H9 (cell line): ENCODE data around the gene NAXD. TPM values are rescaled to one million over a fixed set of nuclear protein-coding genes. Genes with fewer than 3 reads are reported as not detected.

ENCODE experiments used
- DNase-seq: peaks from one replicate; pipeline ENCODE4 v3.0.0-alpha.2; 2017
- H2AFZ ChIP-seq: one replicate; pipeline ENCODE4 v1.6.1; 2013; ENCODE audit warnings: mild to moderate bottlenecking, low read length, control low read depth, moderate library complexity
- H2AK5ac ChIP-seq: 2 replicates; pipeline ENCODE4 v1.6.1; 2013; ENCODE audit warnings: low read length, control low read depth, mixed read lengths; ENCODE audit not compliant: insufficient read length
- H2BK120ac ChIP-seq: one replicate; pipeline ENCODE4 v1.6.1; 2013; ENCODE audit warnings: low read depth, mild to moderate bottlenecking, low read length, control low read depth, inconsistent platforms; ENCODE audit not compliant: poor library complexity, severe bottlenecking
- H2BK12ac ChIP-seq: 2 replicates; pipeline ENCODE4 v1.6.1; 2013; ENCODE audit warnings: low read length, control low read depth, mixed read lengths, low read depth; ENCODE audit not compliant: insufficient read length
- H2BK15ac ChIP-seq: 2 replicates; pipeline ENCODE4 v1.6.1; 2013; ENCODE audit warnings: low read depth, low read length, control low read depth
- H2BK20ac ChIP-seq: one replicate; pipeline ENCODE4 v1.6.1; 2013; ENCODE audit warnings: low read depth, mild to moderate bottlenecking, low read length, control low read depth, inconsistent platforms; ENCODE audit not compliant: poor library complexity, severe bottlenecking
- H2BK5ac ChIP-seq: 2 replicates; pipeline ENCODE4 v1.6.1; 2013; ENCODE audit warnings: low read length, control low read depth, mixed read lengths; ENCODE audit not compliant: insufficient read length
- H3K14ac ChIP-seq: 2 replicates; pipeline ENCODE4 v1.6.1; 2013; ENCODE audit warnings: low read length, control low read depth; ENCODE audit not compliant: insufficient read depth
- H3K18ac ChIP-seq: 2 replicates; pipeline ENCODE4 v1.6.1; 2013; ENCODE audit warnings: low read depth, mild to moderate bottlenecking, mixed read lengths, low read length, control low read depth; ENCODE audit not compliant: insufficient read length
- H3K23ac ChIP-seq: 2 replicates; pipeline ENCODE4 v1.6.1; 2013; ENCODE audit warnings: low read length, control low read depth, mixed read lengths, low read depth; ENCODE audit not compliant: insufficient read length
- H3K23me2 ChIP-seq: 2 replicates; pipeline ENCODE4 v1.6.1; 2013; ENCODE audit warnings: low read depth, mild to moderate bottlenecking, mixed read lengths, low read length, control low read depth; ENCODE audit not compliant: insufficient read length, poor library complexity, severe bottlenecking
- H3K27ac ChIP-seq: 2 replicates; pipeline ENCODE4 v1.5.1; 2013; ENCODE audit warnings: low read length, control low read depth, mixed read lengths, low read depth; ENCODE audit not compliant: insufficient read length
- H3K27me3 ChIP-seq: 2 replicates; pipeline ENCODE4 v1.6.1; 2013; ENCODE audit warnings: low read length, control low read depth, inconsistent platforms; ENCODE audit not compliant: insufficient read depth
- H3K4ac ChIP-seq: 2 replicates; pipeline ENCODE4 v1.6.1; 2013; ENCODE audit warnings: low read depth, mild to moderate bottlenecking, control low read depth, inconsistent platforms, low read length, moderate library complexity
- H3K4me1 ChIP-seq: 2 replicates; pipeline ENCODE4 v1.6.1; 2013; ENCODE audit warnings: low read length, control low read depth, inconsistent platforms; ENCODE audit not compliant: insufficient read depth
- H3K4me2 ChIP-seq: 2 replicates; pipeline ENCODE4 v1.6.1; 2013; ENCODE audit warnings: low read length, control low read depth, mixed read lengths; ENCODE audit not compliant: insufficient read length, insufficient read depth
- H3K56ac ChIP-seq: 2 replicates; pipeline ENCODE4 v1.6.1; 2013; ENCODE audit warnings: low read depth, mild to moderate bottlenecking, mixed read lengths, low read length, control low read depth; ENCODE audit not compliant: insufficient read length
- H3K79me1 ChIP-seq: 2 replicates; pipeline ENCODE4 v1.6.1; 2013; ENCODE audit warnings: low read depth, mild to moderate bottlenecking, moderate library complexity, low read length, control low read depth, inconsistent platforms; ENCODE audit not compliant: insufficient read depth, poor library complexity, severe bottlenecking
- H3K79me2 ChIP-seq: 2 replicates; pipeline ENCODE4 v1.6.1; 2013; ENCODE audit warnings: low read length, control low read depth, inconsistent platforms; ENCODE audit not compliant: insufficient read depth
- H3K9ac ChIP-seq: 2 replicates; pipeline ENCODE4 v1.6.1; 2013; ENCODE audit warnings: low read length, control low read depth, mixed read lengths; ENCODE audit not compliant: insufficient read length; ENCODE audit errors: extremely low read depth
- H3K9me3 ChIP-seq: one replicate; pipeline ENCODE4 v1.6.1; 2013; ENCODE audit warnings: low read depth, low read length, inconsistent platforms; ENCODE audit not compliant: control insufficient read depth
- H3T11ph ChIP-seq: one replicate; pipeline ENCODE4 v1.6.1; 2013; ENCODE audit warnings: mild to moderate bottlenecking, low read length, control low read depth, inconsistent platforms
- H4K20me1 ChIP-seq: one replicate; pipeline ENCODE4 v1.6.1; 2013; ENCODE audit not compliant: control insufficient read depth, insufficient read length, insufficient read depth
- H4K5ac ChIP-seq: 2 replicates; pipeline ENCODE4 v1.6.1; 2013; ENCODE audit warnings: low read depth, mild to moderate bottlenecking, mixed read lengths, low read length, control low read depth; ENCODE audit not compliant: insufficient read length
- H4K8ac ChIP-seq: replicated peaks from 2 replicates; pipeline ENCODE4 v1.6.1; 2013; ENCODE audit warnings: low read length, control low read depth, mixed read lengths, low read depth; ENCODE audit not compliant: insufficient read length
- H4K91ac ChIP-seq: 2 replicates; pipeline ENCODE4 v1.6.1; 2013; ENCODE audit warnings: low read depth, mild to moderate bottlenecking, moderate library complexity, mixed read lengths, low read length, control low read depth; ENCODE audit not compliant: insufficient read length
- H3K27ac Mint-ChIP-seq, 3 experiments: 2 replicates in 2 of 3; 3 replicates in 1 of 3; pipeline ENCODE4 v1.8.0; 2020 to 2021; ENCODE audit warnings: mixed read lengths in 3 of 3, mild to moderate bottlenecking in 1 of 3, moderate library complexity in 1 of 3
- H3K27me3 Mint-ChIP-seq: 2 replicates; pipeline ENCODE4 v1.8.0; 2021; ENCODE audit warnings: low read depth, mild to moderate bottlenecking, moderate library complexity, mixed read lengths
- H3K36me3 Mint-ChIP-seq, 3 experiments: 2 replicates in 2 of 3; 3 replicates in 1 of 3; pipeline ENCODE4 v1.8.0; 2020 to 2021; ENCODE audit warnings: low read depth in 3 of 3, mixed read lengths in 3 of 3; ENCODE audit not compliant: insufficient read depth in 1 of 3
- H3K4me1 Mint-ChIP-seq, 2 experiments: 2 replicates each; pipeline ENCODE4 v1.8.0; 2020; ENCODE audit warnings: mixed read lengths in 2 of 2
- H3K4me3 Mint-ChIP-seq, 2 experiments: 2 replicates in 1 of 2; 3 replicates in 1 of 2; pipeline ENCODE4 v1.8.0; 2020 to 2021; ENCODE audit warnings: mild to moderate bottlenecking in 2 of 2, mixed read lengths in 2 of 2, moderate library complexity in 1 of 2
- H3K9me3 Mint-ChIP-seq, 2 experiments: 2 replicates in 1 of 2; 3 replicates in 1 of 2; pipeline ENCODE4 v1.8.0; 2020; ENCODE audit warnings: mild to moderate bottlenecking in 2 of 2, mixed read lengths in 2 of 2, moderate library complexity in 1 of 2
- CTCF ChIP-seq: fragments of 200-600 bp; sonication (generic); conservative IDR thresholded peaks from 3 replicates; pipeline ENCODE4 v1.8.0; 2021; ENCODE audit warnings: antibody characterized with exemption, mild to moderate bottlenecking
- WGBS: extraction: QIAGEN DNeasy Blood & Tissue Kit; methylation state at CpG from one replicate; pipeline ENCODE4 v1.1.7; 2013; ENCODE audit warnings: missing lambda C conversion rate, low lambda C conversion rate, mixed read lengths; ENCODE audit not compliant: insufficient read length; ENCODE audit errors: extremely low coverage; 5-methylcytosine and 5-hydroxymethylcytosine counted together
- total RNA-seq: library from RNA; stranded (reverse); gene quantifications from 2 replicates; pipeline ENCODE4 v1.2.1, GENCODE V29; 2021

The NAXD gene
- total RNA-seq, 1 experiment from 2014 or later: 25.5 TPM

DNA sequence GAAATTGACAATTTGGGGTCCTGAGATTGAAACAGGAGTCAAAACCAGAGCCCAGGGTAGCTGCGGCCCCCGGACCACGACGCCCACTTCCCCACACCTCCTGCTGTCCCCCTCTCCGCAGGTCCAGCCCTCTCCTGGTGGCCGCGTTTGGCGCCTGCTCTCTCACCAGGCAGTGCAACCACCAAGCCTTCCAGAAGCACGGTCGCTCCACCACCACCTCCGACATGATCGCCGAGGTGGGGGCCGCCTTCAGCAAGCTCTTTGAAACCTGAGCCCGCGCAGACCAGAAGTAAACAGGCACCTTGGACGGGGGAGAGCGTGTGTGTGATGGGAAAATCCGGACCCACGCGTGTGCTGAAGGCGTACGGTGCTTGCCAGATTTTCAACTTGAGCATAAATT, 22.9 kb downstream of the NAXD start:
- H2BK120ac ChIP-seq: no peak overlapping the region
- no peaks in the 10 kb centered on the region for H3K4me1 ChIP-seq
- H3K4me2 ChIP-seq: no peak overlapping the region
- H3K14ac ChIP-seq: no peak overlapping the region
- H3K4me3 Mint-ChIP-seq: no peak overlapping the region
- H2BK5ac ChIP-seq: no peak overlapping the region
- no peaks in the 10 kb centered on the region for H4K20me1 ChIP-seq
- H4K8ac ChIP-seq: no peak overlapping the region
- no peak overlapping the region for H3K23ac ChIP-seq
- H2BK12ac ChIP-seq: no peak overlapping the region
- no peak overlapping the region for H3K56ac ChIP-seq
- no peak overlapping the region for H3K27ac ChIP-seq
- no peak overlapping the region for H2AK5ac ChIP-seq
- H3K79me2 ChIP-seq: no peaks in the 10 kb centered on the region
- no peaks in the 10 kb centered on the region for H3K23me2 ChIP-seq
- no peak overlapping the region for H2BK20ac ChIP-seq
- no peaks in the 10 kb centered on the region for H3K9me3 ChIP-seq
- H4K91ac ChIP-seq: no peak overlapping the region
- H3K27me3 Mint-ChIP-seq: no peaks in the 10 kb centered on the region
- peaks cover 30 to 82% (median 76%) of the 10 kb centered on the region in 3 experiments for H3K36me3 Mint-ChIP-seq
- H2AFZ ChIP-seq: no peak overlapping the region
- no peaks in the 10 kb centered on the region for H3K9me3 Mint-ChIP-seq
- TF ChIP-seq CTCF: no peak
- no peak overlapping the region for H3T11ph ChIP-seq
- H3K27me3 ChIP-seq: no peaks in the 10 kb centered on the region
- H3K4ac ChIP-seq: no peak overlapping the region
- H3K9ac ChIP-seq: no peak overlapping the region
- no peaks in the 10 kb centered on the region for H3K4me1 Mint-ChIP-seq
- no CpG with 5 or more reads among the region's 23 CpGs for WGBS
- peak overlapping the region in 2 of 3 experiments; percentile 53 to 91; a peak in 3 of 7 replicates for H3K27ac Mint-ChIP-seq
- H3K18ac ChIP-seq: no peak overlapping the region
- DNase-seq: no peak
- H4K5ac ChIP-seq: no peak overlapping the region
- H3K79me1 ChIP-seq: no peaks in the 10 kb centered on the region
- H2BK15ac ChIP-seq: no peak overlapping the region
